ENCODE results near the gene RUSC2. TPM values are rescaled to one million over a fixed set of nuclear protein-coding genes. Genes with fewer than 3 reads are reported as not detected.

Gene RUSC2
- total and polyA plus RNA-seq, 2 of the 13 experiments (the other 11 are each of a cell fraction or from before 2014, with no cell fraction given) = 2.8 to 3.3 TPM

GRCh38 chr9:35510754-35511428, 21.0 kb downstream of the RUSC2 start (continued):
- TF ChIP-seq ZNF646 (CRISPR knock-in tag; IDR thresholded peaks at IDR 0.05) (no peak), ATF3 (CRISPR knock-in tag; IDR thresholded peaks at IDR 0.05) (peak; percentile 78; the same call in 1 of the 2 replicates), FOSL1 (CRISPR knock-in tag; IDR thresholded peaks at IDR 0.05; ENCODE audit: borderline replicate concordance) (peak; percentile 45; the same call in 1 of the 2 replicates), CBX1 (IDR thresholded peaks at IDR 0.05; ENCODE audit: low read depth) (no peak), GTF2F1 (IDR thresholded peaks at IDR 0.05; ENCODE audit: low read length) (no peak), ZSCAN5A (CRISPR knock-in tag; IDR thresholded peaks at IDR 0.05; ENCODE audit: borderline replicate concordance) (no peak), ZNF530 (CRISPR knock-in tag; IDR thresholded peaks at IDR 0.05; ENCODE audit: low read depth) (no peak), TMF1 (CRISPR knock-in tag; IDR thresholded peaks at IDR 0.05; ENCODE audit: low read depth) (no peak), TRAFD1 (CRISPR knock-in tag; IDR thresholded peaks at IDR 0.05; ENCODE audit: borderline replicate concordance) (no peak), SMARCE1 (IDR thresholded peaks at IDR 0.05; ENCODE audit: borderline replicate concordance) (no peak), MIER3 (CRISPR knock-in tag; IDR thresholded peaks at IDR 0.05; ENCODE audit: borderline replicate concordance) (no peak), RFXAP (CRISPR knock-in tag; IDR thresholded peaks at IDR 0.05; ENCODE audit: borderline replicate concordance) (no peak), XBP1 (CRISPR knock-in tag; IDR thresholded peaks at IDR 0.05) (no peak), HOXA7 (CRISPR knock-in tag; IDR thresholded peaks at IDR 0.05) (no peak), MLX (CRISPR knock-in tag; IDR thresholded peaks at IDR 0.05) (no peak), KLF16 (CRISPR knock-in tag; IDR thresholded peaks at IDR 0.05) (no peak), KMT2B (CRISPR knock-in tag; IDR thresholded peaks at IDR 0.05) (no peak), NFIB (CRISPR knock-in tag; IDR thresholded peaks at IDR 0.05; ENCODE audit: borderline replicate concordance) (no peak), MIXL1 (CRISPR knock-in tag; IDR thresholded peaks at IDR 0.05) (peak; percentile 51; the same call in 1 of the 2 replicates)
